Brain microvascular endothelial cell (primary cell): Measurements from ENCODE around the gene NTM.

Experiments
- DNase-seq: peaks from one replicate; pipeline ENCODE4 v3.0.0-alpha.2; 2020
- H3K27ac ChIP-seq: fragments of 250-450 bp; sonication (Bioruptor Pico); 2 replicates; pipeline ENCODE4 v1.5.1; 2020; ENCODE audit warnings: mild to moderate bottlenecking, moderate library complexity
- H3K27me3 ChIP-seq: fragments of 250-450 bp; sonication (Bioruptor Pico); replicated peaks from 2 replicates; pipeline ENCODE4 v1.5.1; 2020; ENCODE audit warnings: mild to moderate bottlenecking
- H3K36me3 ChIP-seq: fragments of 250-450 bp; sonication (Bioruptor Pico); replicated peaks from 2 replicates; pipeline ENCODE4 v1.5.1; 2020; ENCODE audit warnings: mild to moderate bottlenecking
- H3K4me3 ChIP-seq: 2 replicates; pipeline ENCODE4 v1.5.1; 2011; ENCODE audit warnings: low read depth, mild to moderate bottlenecking, control low read depth, low read length, moderate library complexity
- CTCF ChIP-seq: IDR thresholded peaks from 2 replicates; pipeline ENCODE4 v1.5.1; 2011; ENCODE audit warnings: low read depth, mild to moderate bottlenecking, moderate library complexity, low read length, control low read depth, inconsistent platforms; ENCODE audit errors: missing control alignments
- in situ Hi-C: cut with HindIII; loops from 2 replicates; pipeline ENCODE4 v1.10.0; 2017; ENCODE audit warnings: low sequenced_read_pairs, low pct_ligation_motif_present

NTM gene

GRCh38 chr11:131822506-131822905 lies 452.1 kb downstream of the NTM start:
- DNase-seq, result no peak

DNA sequence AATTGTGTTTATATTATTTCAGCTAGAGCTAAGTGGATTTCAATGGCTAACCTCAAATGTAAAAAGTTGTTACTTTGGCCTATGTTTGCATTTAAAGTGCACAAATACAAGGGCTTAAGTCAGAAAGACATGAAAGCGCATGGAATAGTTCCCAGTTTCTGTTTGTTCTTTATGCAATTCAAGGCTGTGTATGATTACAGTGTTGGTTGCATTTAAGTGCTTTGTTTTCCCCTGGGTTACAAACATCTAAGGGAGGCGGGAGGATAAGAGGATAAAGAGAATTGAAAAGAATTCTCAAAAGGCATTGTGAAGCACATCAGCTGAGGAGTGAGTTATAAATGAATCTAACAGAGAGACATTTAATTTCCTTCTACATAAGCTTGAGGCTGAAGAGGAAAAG lies 453.4 kb downstream of the NTM start:
- no peak overlapping the region for H3K27ac ChIP-seq
- no peaks in the 10 kb centered on the region for H3K36me3 ChIP-seq
- TF ChIP-seq CTCF, result no peak
- H3K27me3 ChIP-seq, result peaks cover 2% of the 10 kb centered on the region
- DNase-seq, result no peak
- H3K4me3 ChIP-seq, result no peak overlapping the region
- in situ Hi-C loops, result no loop called here

More at GRCh38 chr11:131822506-131822905, 452.1 kb downstream of the NTM start:
- H3K27ac ChIP-seq, result no peak overlapping the region
- H3K4me3 ChIP-seq, result no peak overlapping the region
- in situ Hi-C loops, result no loop called here
- TF ChIP-seq CTCF, result no peak
- peaks cover 2% of the 10 kb centered on the region for H3K27me3 ChIP-seq
- no peaks in the 10 kb centered on the region for H3K36me3 ChIP-seq

DNA sequence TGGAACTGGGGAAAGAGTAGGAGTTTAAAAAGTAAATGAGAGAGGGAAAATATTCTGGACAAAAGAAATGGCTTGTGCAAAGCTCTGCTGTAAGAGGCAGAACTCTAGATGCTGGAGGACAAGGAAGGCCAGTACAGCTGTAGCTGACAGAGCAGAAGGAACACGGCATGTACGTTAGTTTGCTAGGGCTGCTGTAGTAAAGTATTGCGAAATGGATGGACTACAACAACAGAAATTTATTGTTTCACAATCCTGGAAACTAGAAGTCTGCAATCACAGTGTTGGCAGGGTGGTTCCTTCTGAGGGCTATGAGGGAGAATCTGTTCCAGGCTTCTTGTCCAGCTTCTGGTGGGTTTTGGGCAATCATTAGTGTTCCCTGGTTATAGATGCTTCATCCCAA lies 454.4 kb downstream of the NTM start:
- DNase-seq, result peak; percentile 15
- H3K4me3 ChIP-seq, result no peak overlapping the region
- no peak overlapping the region for H3K27ac ChIP-seq
- H3K27me3 ChIP-seq, result peaks cover 2% of the 10 kb centered on the region
- in situ Hi-C loops, result no loop called here
- TF ChIP-seq CTCF, result no peak
- no peaks in the 10 kb centered on the region for H3K36me3 ChIP-seq

GRCh38 chr11:131827430-131827829 lies 457.0 kb downstream of the NTM start:
- in situ Hi-C loops, result no loop called here
- no peak overlapping the region for H3K4me3 ChIP-seq

GRCh38 chr11:131829725-131830124 lies 459.3 kb downstream of the NTM start:
- DNase-seq, result no peak
- Histone ChIP-seq H3K27ac (no peak overlapping the region), H3K27me3 (no peaks in the 10 kb centered on the region), H3K4me3 (no peak overlapping the region), H3K36me3 (no peaks in the 10 kb centered on the region)
- no peak for TF ChIP-seq CTCF
- in situ Hi-C loops, result no loop called here

More at GRCh38 chr11:131827430-131827829, 457.0 kb downstream of the NTM start:
- Histone ChIP-seq H3K36me3 (no peaks in the 10 kb centered on the region), H3K27ac (no peak overlapping the region), H3K27me3 (peaks cover 2% of the 10 kb centered on the region)
- DNase-seq, result no peak
- TF ChIP-seq CTCF, result no peak

- no peak for TF ChIP-seq CTCF
- Histone ChIP-seq H3K27ac (no peak overlapping the region), H3K36me3 (no peaks in the 10 kb centered on the region), H3K4me3 (no peak overlapping the region), H3K27me3 (no peaks in the 10 kb centered on the region)
- DNase-seq, result no peak
- in situ Hi-C loops, result no loop called here
Measured at GRCh38 chr11:131832079-131832478, 461.7 kb downstream of the NTM start.
